ENCODE data around the gene SAMD11.
"Not testable (repeated sequence)": the region's sequence is repeated elsewhere in the genome, so short reads cannot be mapped to it uniquely, and the experiment has no call there.

Gene SAMD11

GRCh38 chr1:966135-966703 lies 42.5 kb downstream of the SAMD11 start, which contains the start of gene PLEKHN1:
Gene PLEKHN1, plus strand, starts transcription at chr1:966482. Its CDS starts 50 bp downstream, at chr1:966532.
- peak; percentile 89 for DNase-seq

DNA sequence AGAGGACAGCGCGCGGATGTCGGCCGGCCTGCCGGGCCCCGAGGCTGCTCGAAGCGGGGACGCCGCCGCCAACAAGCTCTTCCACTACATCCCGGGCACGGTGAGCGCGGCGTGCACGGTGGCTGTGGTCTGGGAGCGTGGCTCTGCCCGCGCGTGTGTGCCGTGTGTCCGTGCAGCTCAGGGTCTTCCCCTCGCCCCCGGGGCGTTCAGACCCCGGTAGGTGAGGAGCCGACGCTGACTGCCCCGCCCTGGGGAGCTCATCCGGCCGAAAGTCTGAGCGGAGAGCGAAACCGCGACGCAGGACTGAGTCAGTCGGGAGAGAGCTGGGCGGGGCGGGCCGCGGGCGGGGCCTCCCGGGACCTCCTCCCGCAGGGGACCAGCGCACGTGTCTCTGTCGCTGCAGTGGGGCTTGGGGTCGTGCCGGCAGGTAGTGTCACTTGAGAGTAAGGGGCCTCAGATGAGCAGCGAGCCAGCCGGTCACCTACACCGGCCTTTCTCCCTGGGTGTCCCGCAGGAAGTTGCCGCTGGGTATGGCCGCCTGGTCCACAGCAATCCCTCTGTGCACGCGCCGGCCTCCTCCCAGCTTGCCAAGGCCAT lies 43.1 kb downstream of the SAMD11 start:
- peak; percentile 92 for DNase-seq

DNA sequence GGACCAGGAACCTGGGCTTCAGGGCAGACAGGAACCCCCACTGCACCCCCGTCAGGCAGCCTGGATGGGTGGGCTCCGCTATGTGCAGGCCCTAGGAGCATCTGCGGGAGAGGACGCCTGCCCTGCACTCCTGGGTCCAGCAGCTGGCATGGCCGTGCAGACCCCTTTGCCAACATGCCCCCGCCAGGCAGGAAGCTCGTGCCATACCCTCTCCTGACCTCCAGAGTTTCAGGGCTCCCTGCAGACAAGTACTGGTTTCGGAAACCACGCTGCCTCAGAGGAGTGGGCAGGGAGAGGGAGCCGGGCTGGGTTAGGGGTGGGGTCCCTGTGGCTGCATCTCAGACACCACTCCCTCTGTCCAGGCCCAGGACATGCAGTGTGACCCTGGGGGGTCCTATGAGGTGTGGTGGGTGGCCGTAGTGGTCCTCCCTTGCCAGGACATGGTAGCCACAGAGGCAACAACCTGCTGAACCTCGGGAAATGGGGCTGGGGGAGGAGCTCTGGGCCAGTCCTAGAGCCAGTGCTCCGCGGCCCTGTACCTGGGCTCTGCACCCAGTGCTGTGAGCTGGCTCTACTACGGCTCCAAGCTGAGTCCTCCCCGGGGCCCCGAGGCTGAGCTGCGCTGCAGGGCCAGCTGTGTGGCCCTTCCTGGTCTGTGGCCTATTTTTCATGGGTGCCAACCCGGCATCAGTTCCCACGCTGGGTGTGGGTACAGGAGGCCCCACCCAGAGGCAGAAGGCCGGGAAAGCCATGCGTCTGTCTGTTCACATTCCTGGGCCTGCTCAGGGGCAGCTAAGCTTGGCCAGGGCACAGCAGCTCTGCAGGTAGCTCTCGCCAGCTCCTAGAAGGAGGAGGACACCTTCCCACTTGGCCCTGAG lies 44.0 kb downstream of the SAMD11 start:
- no peak for DNase-seq

DNA sequence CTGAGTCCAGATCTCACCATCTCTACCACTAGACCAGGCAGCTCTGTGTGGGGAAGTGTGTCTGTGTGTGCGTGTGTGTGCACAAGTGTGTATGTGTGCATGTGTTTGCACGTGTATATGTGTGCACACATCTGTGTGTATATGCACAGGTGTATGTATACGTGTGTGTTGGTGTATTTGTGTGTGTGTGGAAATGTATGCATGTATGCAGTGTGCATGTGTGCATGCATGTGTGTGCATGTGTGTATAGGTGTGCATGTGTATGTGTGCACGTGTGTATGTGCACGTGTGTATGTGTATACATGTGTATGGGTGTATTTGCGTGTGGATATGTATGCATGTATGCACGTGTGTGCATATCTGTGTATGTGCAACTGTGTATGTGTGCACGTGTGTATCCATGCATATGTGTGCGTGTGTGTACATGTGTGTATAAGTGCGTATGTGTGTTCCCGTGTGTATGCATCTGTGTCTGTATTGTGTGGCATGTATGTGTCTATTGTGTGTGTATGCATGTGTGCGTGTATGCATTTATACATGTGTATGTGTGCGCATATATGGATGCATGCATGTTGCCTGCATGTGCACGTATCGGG lies 45.6 kb downstream of the SAMD11 start:
- DNase-seq: no peak

DNA sequence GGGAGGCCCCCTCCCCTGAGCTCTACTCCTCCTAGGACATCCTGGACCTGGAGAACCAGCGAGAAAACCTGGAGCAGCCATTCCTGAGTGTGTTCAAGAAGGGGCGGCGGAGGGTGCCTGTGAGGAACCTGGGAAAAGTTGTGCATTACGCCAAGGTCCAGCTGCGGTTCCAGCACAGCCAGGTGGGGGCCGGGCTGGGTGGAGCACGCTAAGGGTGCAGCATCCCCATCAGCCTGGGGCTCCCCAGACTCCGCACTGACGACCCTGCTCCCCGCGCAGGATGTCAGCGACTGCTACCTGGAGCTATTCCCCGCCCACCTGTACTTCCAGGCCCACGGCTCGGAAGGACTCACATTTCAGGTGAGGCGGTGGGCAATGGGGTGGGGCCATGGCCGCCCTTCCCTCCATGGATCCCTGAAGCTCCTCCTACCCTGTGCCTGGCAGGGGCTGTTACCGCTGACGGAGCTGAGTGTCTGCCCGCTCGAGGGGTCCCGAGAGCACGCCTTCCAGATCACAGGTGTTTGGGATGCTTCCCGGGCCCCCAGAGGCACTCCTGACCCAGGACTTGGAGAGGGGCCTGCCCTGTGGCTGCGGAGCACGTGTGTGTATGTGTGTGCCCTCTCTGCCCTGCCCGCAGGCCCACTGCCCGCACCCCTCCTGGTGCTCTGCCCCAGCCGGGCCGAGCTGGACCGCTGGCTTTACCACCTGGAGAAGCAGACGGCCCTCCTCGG lies 46.7 kb downstream of the SAMD11 start:
- DNase-seq: no peak

DNA sequence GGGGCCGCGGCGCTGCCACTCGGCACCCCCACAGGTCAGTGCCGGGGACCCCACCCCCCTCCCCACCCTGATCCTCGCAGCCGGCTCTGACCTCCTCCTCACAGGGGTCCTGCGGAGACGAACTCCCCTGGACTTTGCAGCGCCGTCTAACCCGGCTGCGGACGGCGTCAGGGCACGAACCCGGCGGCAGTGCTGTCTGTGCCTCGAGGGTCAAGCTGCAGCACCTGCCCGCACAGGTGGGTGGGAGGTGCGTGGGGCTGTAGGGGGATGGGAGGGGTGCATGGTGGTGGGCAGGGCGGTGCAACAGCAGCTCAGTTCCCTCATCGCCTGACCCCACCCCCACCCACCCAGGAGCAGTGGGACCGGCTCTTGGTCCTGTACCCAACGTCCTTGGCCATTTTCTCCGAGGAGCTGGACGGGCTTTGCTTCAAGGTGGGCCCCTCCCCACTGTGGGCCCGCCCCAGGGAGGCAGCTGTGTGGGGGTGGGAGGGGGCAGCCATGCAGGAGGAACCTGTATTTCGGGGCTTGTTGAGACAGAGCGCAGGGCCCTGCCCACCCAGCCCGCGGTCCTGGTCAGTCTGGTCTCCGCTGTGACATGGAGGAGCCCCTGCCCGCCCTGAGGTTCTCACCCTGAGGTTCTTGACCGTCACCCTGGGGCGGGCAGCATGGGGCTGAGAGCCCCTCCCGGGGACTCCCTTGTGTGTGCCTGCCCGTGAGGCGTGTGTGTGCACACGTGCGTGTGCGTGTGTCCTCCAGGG lies 47.4 kb downstream of the SAMD11 start:
- no peak for DNase-seq

- DNase-seq: no peak
Observed at GRCh38 chr1:971751-972506, 48.2 kb downstream of the SAMD11 start.

DNA sequence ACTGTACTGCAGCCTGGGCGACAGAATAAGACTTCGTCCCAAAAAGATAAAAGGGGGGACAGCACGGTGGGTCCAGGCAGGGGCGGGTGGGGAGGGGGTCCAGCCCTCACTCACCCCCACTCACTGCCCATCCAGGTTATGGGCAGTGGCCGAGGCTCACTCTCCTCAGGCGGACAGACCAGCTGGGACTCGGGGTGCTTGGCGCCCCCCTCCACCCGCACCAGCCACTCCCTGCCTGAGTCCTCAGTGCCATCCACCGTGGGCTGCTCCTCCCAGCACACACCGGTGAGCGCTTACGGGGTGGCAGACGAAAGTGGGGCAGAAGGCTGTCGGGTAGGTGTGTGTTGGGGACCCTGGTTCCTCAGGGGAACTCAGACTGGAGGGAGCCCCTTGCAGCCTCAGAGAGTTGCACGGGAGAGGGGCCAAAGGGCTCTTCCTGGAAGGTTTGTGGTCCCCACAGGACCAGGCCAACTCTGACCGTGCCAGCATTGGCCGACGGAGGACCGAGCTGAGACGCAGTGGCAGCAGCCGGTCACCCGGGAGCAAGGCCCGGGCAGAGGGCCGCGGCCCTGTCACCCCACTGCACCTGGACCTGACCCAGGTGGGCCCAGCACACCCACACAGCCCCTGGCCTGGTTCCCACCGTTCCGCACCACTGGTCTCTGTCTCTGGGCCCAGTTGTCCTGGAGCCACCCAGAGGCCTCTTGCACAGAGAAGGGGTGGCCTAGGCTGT lies 49.2 kb downstream of the SAMD11 start:
- no peak for DNase-seq

- no peak for DNase-seq
Observed at GRCh38 chr1:973459-974292, 50.0 kb downstream of the SAMD11 start.

DNA sequence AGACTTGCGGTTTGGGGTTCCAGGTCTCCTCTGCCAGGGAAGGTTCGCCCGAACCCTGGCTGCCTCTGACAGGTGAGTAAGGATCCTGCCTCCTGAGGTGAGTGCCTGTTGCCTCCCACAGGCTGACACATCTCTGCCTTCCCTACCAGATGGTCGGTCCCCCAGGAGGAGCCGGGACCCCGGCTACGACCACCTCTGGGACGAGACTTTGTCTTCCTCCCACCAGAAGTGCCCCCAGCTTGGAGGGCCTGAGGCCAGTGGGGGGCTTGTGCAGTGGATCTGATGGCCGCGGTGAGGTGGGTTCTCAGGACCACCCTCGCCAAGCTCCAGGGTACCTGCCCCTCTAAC lies 50.5 kb downstream of the SAMD11 start:
- no peak for DNase-seq

DNA sequence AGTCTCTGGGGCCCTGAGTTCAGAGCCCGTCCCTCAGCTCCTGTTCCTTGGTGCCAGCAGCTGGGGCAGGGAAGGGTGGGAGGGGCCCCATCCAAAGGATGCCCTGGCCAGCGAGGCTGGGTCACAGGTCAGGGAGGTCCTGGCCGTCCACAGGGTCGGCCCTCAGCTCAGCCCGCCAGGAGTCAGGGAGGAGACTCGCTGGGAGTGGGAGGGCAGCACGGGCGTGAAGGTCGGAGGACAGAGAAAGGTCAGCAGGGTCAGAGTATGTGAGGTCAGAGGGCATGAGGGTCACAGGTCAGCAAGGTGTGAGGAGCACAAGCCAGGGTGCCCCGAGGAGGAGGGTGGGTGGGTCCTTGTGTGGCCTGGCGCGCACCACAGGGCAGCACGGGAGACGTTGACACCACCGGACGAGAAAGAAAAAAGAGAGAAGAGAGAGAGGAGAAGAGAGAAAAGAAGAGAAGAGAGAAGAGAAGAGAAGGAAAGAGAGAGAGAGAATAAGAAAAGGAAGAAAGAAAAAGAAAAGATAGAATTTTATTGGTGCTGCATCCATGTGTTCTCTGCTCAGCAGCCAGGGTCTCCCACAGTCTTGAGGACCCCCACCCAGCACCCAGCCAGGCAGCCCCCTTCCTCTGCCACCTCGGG lies 51.1 kb downstream of the SAMD11 start:
- DNase-seq: no peak

- no peak for DNase-seq
Observed at GRCh38 chr1:975365-975764, 51.6 kb downstream of the SAMD11 start.

DNA sequence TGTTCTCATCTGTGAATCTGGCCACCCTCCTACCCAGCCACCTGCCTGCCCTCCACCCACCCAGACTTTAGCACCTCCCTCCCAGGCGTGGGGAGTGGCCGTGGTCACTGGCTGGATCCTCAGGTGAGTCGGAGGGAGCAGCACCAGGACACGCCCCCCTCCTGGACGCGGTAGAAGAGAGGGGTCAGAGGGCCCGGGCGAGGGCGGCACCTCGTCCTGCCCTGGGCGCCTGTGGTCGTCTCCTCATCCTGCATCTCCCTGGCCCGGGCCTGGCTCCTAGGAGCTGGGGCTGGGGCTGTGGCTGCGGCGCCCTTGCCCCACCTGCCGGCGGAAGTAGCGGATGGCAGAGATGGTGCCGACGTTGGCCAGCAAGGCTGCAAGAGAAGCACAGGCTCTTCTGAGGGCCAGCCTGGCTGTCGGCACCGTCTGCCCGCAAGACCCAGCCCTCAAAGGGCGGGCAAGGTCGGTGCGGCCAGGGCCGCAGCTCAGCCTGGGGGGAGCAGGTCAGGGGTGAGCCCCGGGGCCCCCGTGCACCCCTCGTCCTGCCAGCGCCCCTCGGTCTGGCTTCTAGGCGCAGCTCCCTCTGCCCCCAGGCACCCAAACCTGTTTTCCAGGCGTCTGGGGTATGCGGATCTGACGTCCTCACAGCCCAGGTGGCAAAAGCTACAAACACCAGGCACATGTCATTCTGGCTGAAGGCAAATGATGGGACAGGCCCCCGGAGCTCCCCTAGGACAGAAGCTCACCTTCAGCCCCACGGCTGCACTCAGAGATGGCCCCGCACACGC lies 52.4 kb downstream of the SAMD11 start:
- DNase-seq: peak; percentile 87

DNA sequence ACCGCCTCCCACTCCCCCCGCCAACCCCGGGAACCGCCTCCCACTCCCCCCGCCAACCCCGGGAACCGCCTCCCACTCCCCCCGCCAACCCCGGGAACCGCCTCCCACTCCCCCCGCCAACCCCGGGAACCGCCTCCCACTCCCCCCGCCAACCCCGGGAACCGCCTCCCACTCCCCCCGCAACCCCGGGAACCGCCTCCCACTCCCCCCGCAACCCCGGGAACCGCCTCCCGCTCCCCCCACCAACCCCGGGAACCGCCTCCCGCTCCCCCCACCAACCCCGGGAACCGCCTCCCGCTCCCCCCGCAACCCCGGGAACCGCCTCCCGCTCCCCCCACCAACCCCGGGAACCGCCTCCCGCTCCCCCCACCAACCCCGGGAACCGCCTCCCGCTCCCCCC lies 53.1 kb downstream of the SAMD11 start:
- not testable (repeated sequence) for DNase-seq

DNA sequence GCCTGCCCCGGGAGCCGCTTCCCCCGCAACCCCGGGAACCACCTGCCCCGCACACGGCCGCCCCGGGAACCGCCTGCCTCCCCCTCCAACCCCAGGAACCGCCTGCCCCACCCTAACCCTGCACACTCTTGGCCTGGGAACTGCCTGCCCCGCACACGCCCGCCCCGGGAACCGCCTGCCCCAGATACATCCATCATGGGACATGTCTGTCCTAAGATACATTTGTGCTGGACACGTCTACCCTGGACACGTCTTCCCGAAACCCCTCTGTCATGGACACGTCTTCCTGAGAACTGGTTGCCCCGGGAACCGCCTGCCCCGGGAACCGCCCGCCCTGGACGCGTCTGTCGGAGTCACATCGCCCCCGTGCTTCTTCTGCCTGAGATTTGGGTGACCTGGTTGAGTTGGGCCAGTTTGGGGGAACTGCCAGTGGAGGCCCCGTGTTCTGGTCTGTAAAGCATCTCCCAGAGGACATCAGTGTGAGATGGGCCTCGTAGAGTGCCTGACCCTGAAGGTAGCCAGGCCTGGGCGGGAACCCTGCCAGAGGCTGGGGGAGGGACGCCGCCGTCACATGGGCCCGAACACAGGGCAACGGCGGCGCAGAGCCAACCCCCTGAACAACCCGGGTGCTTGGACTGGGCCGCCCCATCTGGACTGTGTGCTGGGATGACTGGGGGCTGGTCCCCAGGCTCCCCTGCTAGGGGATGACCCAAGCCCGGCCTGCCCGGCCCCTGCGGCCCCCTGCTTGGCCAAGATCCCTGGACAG lies 54.5 kb downstream of the SAMD11 start:
- DNase-seq: no peak

GRCh38 chr1:978835-979743 lies 55.4 kb downstream of the SAMD11 start:
- no peak for DNase-seq

- DNase-seq: no peak
Observed at GRCh38 chr1:979744-980072, 56.0 kb downstream of the SAMD11 start.
